Endothelial cell of umbilical vein (primary cell): ENCODE data around the gene MYO9B. TPM values are rescaled to one million over a fixed set of nuclear protein-coding genes. Genes with fewer than 3 reads are reported as not detected.

ENCODE experiments used
- BruUV-seq: library from RNA; stranded (reverse); fragments of 400-500 nt; replicated peaks from 2 replicates; lab custom pipeline; 2021; lab: Mats Ljungman, UMichigan
- CTCF ChIA-PET: fragments of 300-600, 350-600 bp; sonication (Branson Sonifier 250); formaldehyde crosslinking; loops from one replicate; lab custom pipeline; 2021; ENCODE audit warnings: antibody characterized with exemption, inconsistent platforms; lab: Charles Lee
- POLR2A ChIA-PET: fragments of 300-600, 350-600 bp; sonication (Branson Sonifier 250); formaldehyde crosslinking; loops from one replicate; lab custom pipeline; 2021; ENCODE audit warnings: antibody characterized with exemption, inconsistent platforms; lab: Charles Lee
- DNase-seq: peaks from one replicate; pipeline ENCODE4 v3.0.0-alpha.2; 2011; ENCODE audit warnings: low read depth, low spot score
- FAIRE-seq: peaks from 2 replicates; lab custom pipeline; 2011; peaks lifted over from hg19 to GRCh38; lab: Jason Lieb, UNC
- H2AFZ ChIP-seq: 2 replicates; pipeline ENCODE4 v1.6.0; 2012; ENCODE audit warnings: low read depth, low read length, control low read depth, inconsistent platforms
- H3K27ac ChIP-seq: 2 replicates; pipeline ENCODE4 v1.5.1; 2011; ENCODE audit warnings: low read depth, mild to moderate bottlenecking, control low read depth, low read length, moderate library complexity; ENCODE audit not compliant: insufficient read depth
- H3K27me3 ChIP-seq, 2 experiments: 2 replicates each; pipeline versions ENCODE4 v1.6.0 to v1.6.1; 2011; ENCODE audit warnings: low read length in 2 of 2, mixed read lengths in 1 of 2; ENCODE audit not compliant: control insufficient read depth in 2 of 2, insufficient read depth in 2 of 2
- H3K36me3 ChIP-seq, 2 experiments: 2 replicates in 1 of 2; 3 replicates in 1 of 2; pipeline ENCODE4 v1.5.1; 2011; ENCODE audit warnings: low read length in 2 of 2, mild to moderate bottlenecking in 1 of 2, moderate library complexity in 1 of 2; ENCODE audit not compliant: control insufficient read depth in 2 of 2, insufficient read depth in 2 of 2; ENCODE audit errors: extremely low read depth in 1 of 2
- H3K4me1 ChIP-seq: 3 replicates; pipeline ENCODE4 v1.5.1; 2011; ENCODE audit warnings: mild to moderate bottlenecking, low read length; ENCODE audit not compliant: control insufficient read depth, insufficient read depth; ENCODE audit errors: extremely low read depth
- H3K4me2 ChIP-seq: 2 replicates; pipeline ENCODE4 v1.6.1; 2011; ENCODE audit warnings: low read length, control low read depth, mixed read lengths; ENCODE audit not compliant: insufficient read depth
- H3K4me3 ChIP-seq, 3 experiments: fragments of 200-600 bp in 1 of 3; sonication (generic), shearing (Covaris generic) in 1 of 3; replicated peaks in 1 of 3; 2 replicates each; pipeline ENCODE4 v1.5.1; 2011 to 2016; ENCODE audit warnings: control low read depth in 3 of 3, low read length in 3 of 3, mild to moderate bottlenecking in 2 of 3, inconsistent platforms in 1 of 3, low read depth in 1 of 3, moderate library complexity in 1 of 3; ENCODE audit not compliant: insufficient read depth in 1 of 3
- H3K79me2 ChIP-seq: 2 replicates; pipeline ENCODE4 v1.6.0; 2012; ENCODE audit warnings: low read length, inconsistent platforms; ENCODE audit not compliant: control insufficient read depth, insufficient read depth
- H3K9ac ChIP-seq: replicated peaks from 2 replicates; pipeline ENCODE3; 2011; ENCODE audit warnings: low read length, control low read depth; ENCODE audit not compliant: insufficient read depth; ENCODE audit errors: extremely low read depth
- H3K9me1 ChIP-seq: replicated peaks from 3 replicates; pipeline ENCODE4 v1.6.0; 2011; ENCODE audit warnings: mild to moderate bottlenecking, low read length; ENCODE audit not compliant: control insufficient read depth, insufficient read depth; ENCODE audit errors: extremely low read depth
- H3K9me3 ChIP-seq: replicated peaks from 2 replicates; pipeline ENCODE4 v1.5.1; 2012; ENCODE audit warnings: low read length, inconsistent platforms; ENCODE audit not compliant: control insufficient read depth, insufficient read depth
- H4K20me1 ChIP-seq: replicated peaks from 2 replicates; pipeline ENCODE3; 2011; ENCODE audit warnings: mild to moderate bottlenecking, low read length; ENCODE audit not compliant: control insufficient read depth, insufficient read depth; ENCODE audit errors: extremely low read depth
- CTCF ChIP-seq, 2 donors: IDR thresholded peaks; 1 replicate in 1 of 2; 2 replicates in 1 of 2; pipeline ENCODE4 v1.5.1; 2011; ENCODE audit warnings: low read length in 2 of 2, mild to moderate bottlenecking in 2 of 2, moderate library complexity in 2 of 2, control low read depth in 1 of 2, inconsistent platforms in 1 of 2, low read depth in 1 of 2; ENCODE audit not compliant: insufficient read depth in 1 of 2; ENCODE audit errors: extremely low read depth in 1 of 2
- EZH2 ChIP-seq: IDR thresholded peaks from 2 replicates; pipeline ENCODE4 v1.6.1; 2012; ENCODE audit warnings: borderline replicate concordance, low read depth, mild to moderate bottlenecking, moderate library complexity, low read length, inconsistent platforms; ENCODE audit not compliant: severe bottlenecking
- FOS ChIP-seq: IDR thresholded peaks from 2 replicates; pipeline ENCODE4 v1.6.1; 2011; ENCODE audit warnings: mild to moderate bottlenecking, low read length, moderate library complexity, borderline replicate concordance; ENCODE audit not compliant: insufficient read depth
- GATA2 ChIP-seq: IDR thresholded peaks from 2 replicates; pipeline ENCODE4 v1.7.0; 2011; ENCODE audit warnings: low read depth, mild to moderate bottlenecking, moderate library complexity, mixed read lengths, low read length; ENCODE audit not compliant: insufficient read length, insufficient read depth
- JUN ChIP-seq: IDR thresholded peaks from 2 replicates; pipeline ENCODE4 v1.6.1; 2011; ENCODE audit warnings: borderline replicate concordance, low read depth; ENCODE audit not compliant: insufficient read length, insufficient read depth
- MYC ChIP-seq: IDR thresholded peaks from one replicate; pipeline ENCODE4 v1.6.1; 2011; ENCODE audit warnings: mild to moderate bottlenecking, low read depth, low read length
- POLR2A ChIP-seq: IDR thresholded peaks from 2 replicates; pipeline ENCODE4 v1.6.1; 2012; ENCODE audit warnings: low read depth, mild to moderate bottlenecking, control low read depth, low read length
- POLR2AphosphoS5 ChIP-seq: IDR thresholded peaks from 2 replicates; pipeline ENCODE4 v1.6.1; 2012; ENCODE audit warnings: low read depth, mild to moderate bottlenecking, control low read depth, low read length, moderate library complexity; ENCODE audit not compliant: insufficient read depth
- dilution Hi-C: fragments of 300-500 bp; cut with MboI; formaldehyde crosslinking; loops from one replicate; pipeline ENCODE4 v1.15.0; 2019; ENCODE audit warnings: low sequenced_read_pairs; ENCODE audit not compliant: extremely low pct_ligation_motif_present
- intact Hi-C: fragments of 100-400 bp; cut with micrococcal nuclease; formaldehyde crosslinking; loops from one replicate; pipeline ENCODE4 v1.10.0; 2022
- polyA plus RNA-seq, 4 experiments: library from polyadenylated mRNA; depleted of rRNA in 3 of 4; stranded (reverse) in 3 of 4; unstranded in 1 of 4; fragments of >200 nt; gene quantifications; 2 replicates each; pipeline versions ENCODE4 v1.2.1 to v1.2.3, GENCODE V29; 2011 to 2012; ENCODE audit warnings: missing spikeins in 1 of 4
- total RNA-seq: library from RNA; stranded (reverse); gene quantifications from 2 replicates; pipeline ENCODE4 v1.2.3, GENCODE V29; 2021
- TF ChIP-seq, protein P1 (sequence below): IDR thresholded peaks from 2 replicates; pipeline ENCODE4 v1.6.1; 2011; ENCODE audit not compliant: insufficient read depth, insufficient read length

MYO9B gene
- total and polyA plus RNA-seq, 2 donors (not counting 3 experiments of a cell fraction or from before 2014, with no cell fraction given): 64.4 to 119 TPM

DNA sequence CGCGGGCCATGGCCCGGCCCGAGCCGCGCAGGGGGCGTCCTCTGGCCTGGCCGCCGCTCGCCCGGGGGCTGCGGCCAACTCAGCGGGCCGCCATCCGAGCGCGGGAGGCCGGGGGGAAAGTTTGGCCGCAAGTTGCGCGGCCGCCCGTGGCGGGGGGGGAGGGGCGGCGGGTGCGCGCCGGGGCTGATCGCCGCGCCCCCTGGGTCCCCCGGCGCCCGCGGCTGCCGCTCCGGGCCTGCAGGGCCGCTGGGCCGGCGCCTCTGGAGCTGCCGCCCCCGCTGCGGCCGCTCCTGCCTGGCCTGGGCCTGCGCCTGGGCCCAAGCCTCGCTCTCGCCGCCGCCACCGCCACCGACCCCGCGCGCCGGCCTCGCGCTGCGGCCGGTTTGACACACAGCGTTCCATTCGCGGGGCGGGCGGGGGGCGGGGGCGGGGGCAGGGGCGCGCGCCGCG, 170.0 kb downstream of the MYO9B start, which contains the start of gene NR2F6:
Gene NR2F6, minus strand, starts transcription at position 385 of the 450 bp plus-strand sequence. CDS start 699 bp downstream, outside the sequence.
- dilution Hi-C loops: no loop called here

DNA sequence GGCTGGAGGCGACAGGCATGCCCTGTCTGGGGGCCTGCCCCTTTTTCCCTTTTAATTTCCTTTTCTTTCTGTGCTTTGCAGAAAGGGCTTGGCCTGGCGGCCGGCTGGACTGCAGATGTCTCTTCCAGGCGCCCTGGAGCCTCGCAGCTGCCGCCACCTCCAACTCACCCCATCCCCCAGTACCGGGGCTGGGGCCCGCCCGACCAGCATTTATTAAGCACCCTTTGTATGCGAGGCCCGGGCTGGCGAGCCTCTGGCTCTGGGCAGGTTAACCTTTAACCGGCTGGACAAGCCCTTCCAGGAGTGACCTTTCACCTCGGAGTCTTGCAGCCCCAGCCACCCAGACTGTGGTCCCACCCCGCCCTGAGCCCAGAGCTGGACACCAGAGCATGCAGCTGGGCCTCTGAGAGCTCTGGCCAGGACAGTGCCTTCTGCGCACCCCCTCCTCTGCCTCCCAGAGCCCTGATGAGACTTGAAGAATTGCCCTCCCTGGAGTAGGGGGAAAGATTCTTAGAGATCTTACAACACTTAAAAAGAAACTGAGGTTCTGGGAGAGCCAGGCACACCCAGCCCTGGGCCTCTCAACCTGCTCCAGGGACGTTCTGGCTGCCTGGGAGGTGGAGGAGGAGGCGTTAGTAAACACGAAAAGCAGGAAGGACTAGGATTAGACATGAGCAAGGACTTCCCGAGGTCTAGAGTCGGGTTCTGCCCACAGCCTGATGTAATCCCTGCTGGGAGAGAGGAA, 171.3 kb downstream of the MYO9B start:
- ChIA-PET POLR2A (no interaction called here), CTCF (no interaction called here)
- no TSS peak for BruUV-seq
- no peak for DNase-seq
- peaks cover 28% of the 10 kb centered on the region for H3K4me1 ChIP-seq
- peak overlapping the region in 2 of 3 experiments; percentile 39 to 49 for H3K4me3 ChIP-seq
- H3K9me3 ChIP-seq: no peaks in the 10 kb centered on the region
- FAIRE-seq: peak; percentile 61
- no peaks in the 10 kb centered on the region for H3K9me1 ChIP-seq
- peak overlapping the region; percentile 62 for H3K9ac ChIP-seq
- H3K79me2 ChIP-seq: peaks cover 27% of the 10 kb centered on the region
- TF ChIP-seq EZH2 (no peak), POLR2A (no peak), CTCF (IDR thresholded peaks at IDR 0.05; ENCODE audit: extremely low read depth in 1 of 2, insufficient read depth in 1 of 2, low read depth in 1 of 2, low read length in 2 of 2) (no peak), POLR2AphosphoS5 (no peak), JUN (no peak), MYC (no peak), GATA2 (no peak), FOS (no peak)
- TF ChIP-seq, protein P1, sequence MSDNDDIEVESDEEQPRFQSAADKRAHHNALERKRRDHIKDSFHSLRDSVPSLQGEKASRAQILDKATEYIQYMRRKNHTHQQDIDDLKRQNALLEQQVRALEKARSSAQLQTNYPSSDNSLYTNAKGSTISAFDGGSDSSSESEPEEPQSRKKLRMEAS: no peak
- peaks cover 0 to 14% of the 10 kb centered on the region in 2 experiments for H3K36me3 ChIP-seq
- H2AFZ ChIP-seq: peak overlapping the region; percentile 91
- no peaks in the 10 kb centered on the region for H4K20me1 ChIP-seq
- no peaks in the 10 kb centered on the region for H3K27me3 ChIP-seq
- peak overlapping the region; percentile 70 for H3K4me2 ChIP-seq
- intact Hi-C loops (no loop called here), dilution Hi-C loops (no loop called here)
- peak overlapping the region; percentile 58 for H3K27ac ChIP-seq

More for the DNA sequence above, 170.0 kb downstream of the MYO9B start, which contains the start of gene NR2F6:
- Histone ChIP-seq H3K9me3 (no peaks in the 10 kb centered on the region), H2AFZ (peak within 1 kb of the TSS; percentile 91), H3K4me2 (peak within 1 kb of the TSS; percentile 81), H3K27ac (peak within 1 kb of the TSS; percentile 58), H3K4me3 (peak within 1 kb of the TSS; percentile 65 to 84 (median 74)), H3K4me1 (peaks cover 28% of the 10 kb centered on the region), H3K9ac (peak within 1 kb of the TSS; percentile 62), H3K27me3 (no peaks in the 10 kb centered on the region), H3K79me2 (peaks cover 27% of the 10 kb centered on the region), H3K9me1 (no peaks in the 10 kb centered on the region), H4K20me1 (no peaks in the 10 kb centered on the region), H3K36me3 (peaks cover 0 to 8% of the 10 kb centered on the region in 2 experiments)
- TF ChIP-seq EZH2 (no peak), GATA2 (no peak), POLR2AphosphoS5 (peak; percentile 57)
- DNase-seq (no peak), FAIRE-seq (peak; percentile 42)
- BruUV-seq: no TSS peak
- ChIA-PET POLR2A (no interaction called here), CTCF (no interaction called here)
- intact Hi-C loops: no loop called here
